Stimulated activated CD8-positive, alpha-beta memory T cell treated with anti-CD3 and anti-CD28 coated beads, Interleukin-7, amount 100 ng/mL, for 1 hour (primary cell): ENCODE data around the gene HMGB4.

ENCODE experiments used
- DNase-seq, 2 donors: peaks; one replicate each; pipeline ENCODE4 v3.0.0-alpha.2; 2020; ENCODE audit warnings: low read depth in 2 of 2

The HMGB4 gene

GRCh38 chr1:33863779-33864178 is at the start of gene HMGB4:
TSS of gene HMGB4 (plus strand) at chr1:33864079. CDS start at chr1:33864192, 113 bp downstream.
- no peak for DNase-seq

- no peak for DNase-seq
Observed at GRCh38 chr1:33814166-33814565, 49.7 kb upstream of the HMGB4 start.

GRCh38 chr1:33815061-33815460 is 48.8 kb upstream of the HMGB4 start:
- no peak for DNase-seq

GRCh38 chr1:33818071-33818470 is 45.8 kb upstream of the HMGB4 start:
- DNase-seq: no peak

GRCh38 chr1:33819290-33819912 is 44.5 kb upstream of the HMGB4 start:
- no peak for DNase-seq

- DNase-seq: no peak
Observed at GRCh38 chr1:33819913-33820311, 44.0 kb upstream of the HMGB4 start.

- DNase-seq: no peak
Observed at GRCh38 chr1:33820804-33821203, 43.1 kb upstream of the HMGB4 start.

- DNase-seq: no peak
Observed at GRCh38 chr1:33821291-33821690, 42.6 kb upstream of the HMGB4 start.

GRCh38 chr1:33822396-33822795 is 41.5 kb upstream of the HMGB4 start:
- no peak for DNase-seq

GRCh38 chr1:33823401-33823800 is 40.5 kb upstream of the HMGB4 start:
- no peak for DNase-seq

- no peak for DNase-seq
Observed at GRCh38 chr1:33823830-33824229, 40.0 kb upstream of the HMGB4 start.

- no peak for DNase-seq
Observed at GRCh38 chr1:33824321-33824720, 39.6 kb upstream of the HMGB4 start.

- no peak for DNase-seq
Observed at GRCh38 chr1:33824971-33825370, 38.9 kb upstream of the HMGB4 start.

- no peak for DNase-seq
Observed at GRCh38 chr1:33825506-33825905, 38.4 kb upstream of the HMGB4 start.

- DNase-seq: no peak
Observed at GRCh38 chr1:33826311-33826710, 37.6 kb upstream of the HMGB4 start.

GRCh38 chr1:33826711-33827110 is 37.2 kb upstream of the HMGB4 start:
- DNase-seq: no peak

GRCh38 chr1:33828059-33828458 is 35.8 kb upstream of the HMGB4 start:
- DNase-seq: no peak

GRCh38 chr1:33828654-33829053 is 35.2 kb upstream of the HMGB4 start:
- no peak for DNase-seq

GRCh38 chr1:33836911-33837310 is 27.0 kb upstream of the HMGB4 start:
- DNase-seq: no peak

GRCh38 chr1:33837635-33838034 is 26.2 kb upstream of the HMGB4 start:
- no peak for DNase-seq

- DNase-seq: no peak
Observed at GRCh38 chr1:33841494-33841893, 22.4 kb upstream of the HMGB4 start.

- no peak for DNase-seq
Observed at GRCh38 chr1:33842348-33842747, 21.5 kb upstream of the HMGB4 start.

- DNase-seq: no peak
Observed at GRCh38 chr1:33844166-33844565, 19.7 kb upstream of the HMGB4 start.

GRCh38 chr1:33846861-33847260 is 17.0 kb upstream of the HMGB4 start:
- no peak for DNase-seq
